HEK293 (cell line): ENCODE measurements around the gene IL17C.

Experiments used
- CTCF ChIA-PET: fragments of 350-600 bp; formaldehyde crosslinking; extraction: SDS; loops from one replicate; lab custom pipeline; 2021; ENCODE audit warnings: antibody characterized with exemption; lab: Yijun Ruan, JAX
- POLR2A ChIA-PET: fragments of 300-600 bp; formaldehyde crosslinking; extraction: SDS; loops from one replicate; lab custom pipeline; 2020; ENCODE audit warnings: antibody characterized with exemption, inconsistent platforms; lab: Yijun Ruan, JAX
- H3K27ac ChIP-seq: fragments of 200-500 bp; sonication (Bioruptor generic); 2 replicates; pipeline ENCODE4 v1.5.1; 2014; ENCODE audit warnings: low read depth, low read length, control low read depth, inconsistent platforms; ENCODE audit errors: extremely low read depth
- H3K36me3 ChIP-seq, 2 experiments: fragments of 200-500 bp in 1 of 2; sonication (Bioruptor generic) in 1 of 2; 1 replicate in 1 of 2; 2 replicates in 1 of 2; pipeline ENCODE4 v1.5.1; 2014 to 2017; ENCODE audit warnings: inconsistent platforms in 2 of 2, low read length in 2 of 2; ENCODE audit not compliant: control insufficient read depth in 2 of 2, insufficient read depth in 1 of 2
- H3K4me1 ChIP-seq: fragments of 200-500 bp; sonication (Bioruptor generic); 2 replicates; pipeline ENCODE4 v1.5.1; 2014; ENCODE audit warnings: mild to moderate bottlenecking, low read length, inconsistent platforms; ENCODE audit not compliant: control insufficient read depth, insufficient read depth
- H3K4me3 ChIP-seq: 2 replicates; pipeline ENCODE4 v1.5.1; 2011; ENCODE audit warnings: low read depth, mild to moderate bottlenecking, control low read depth, low read length, moderate library complexity
- H3K9me3 ChIP-seq: fragments of 200-500 bp; sonication (Bioruptor generic); 2 replicates; pipeline ENCODE4 v1.5.1; 2014; ENCODE audit warnings: low read depth, low read length, inconsistent platforms; ENCODE audit not compliant: control insufficient read depth, insufficient read depth
- FEZF1 ChIP-seq: fragments of 450-650 bp; formaldehyde crosslinking; IDR thresholded peaks from 2 replicates; pipeline ENCODE4 v1.5.1; 2016; ENCODE audit warnings: missing biosample characterization, missing genetic modification characterization
- GFI1B ChIP-seq: fragments of 450-650 bp; formaldehyde crosslinking; IDR thresholded peaks from 2 replicates; pipeline ENCODE4 v1.5.1; 2016; ENCODE audit warnings: missing biosample characterization, missing genetic modification characterization
- HOXD13 ChIP-seq: sonication (generic); formaldehyde crosslinking; IDR thresholded peaks from 2 replicates; pipeline ENCODE4 v1.8.0; 2022; ENCODE audit warnings: missing genetic modification reagents, borderline replicate concordance
- IKZF3 ChIP-seq: fragments of 450-650 bp; IDR thresholded peaks from 2 replicates; pipeline ENCODE4 v1.5.0; 2018; ENCODE audit warnings: missing biosample characterization, mild to moderate bottlenecking, missing genetic modification characterization, moderate library complexity
- KLF8 ChIP-seq: fragments of 450-650 bp; formaldehyde crosslinking; IDR thresholded peaks from 2 replicates; pipeline ENCODE4 v1.5.1; 2016; ENCODE audit warnings: missing biosample characterization, missing genetic modification characterization
- MYNN ChIP-seq: fragments of 450-650 bp; formaldehyde crosslinking; IDR thresholded peaks from 2 replicates; pipeline ENCODE4 v1.5.1; 2016; ENCODE audit warnings: missing biosample characterization, missing genetic modification characterization, borderline replicate concordance
- WT1 ChIP-seq: fragments of 450-650 bp; formaldehyde crosslinking; IDR thresholded peaks from 2 replicates; pipeline ENCODE4 v1.5.1; 2016; ENCODE audit warnings: missing biosample characterization, missing genetic modification characterization
- ZNF302 ChIP-seq: fragments of 450-650 bp; formaldehyde crosslinking; IDR thresholded peaks from 2 replicates; pipeline ENCODE4 v1.5.1; 2016; ENCODE audit warnings: missing biosample characterization, missing genetic modification characterization, low read depth
- ZNF350 ChIP-seq: fragments of 450-650 bp; formaldehyde crosslinking; IDR thresholded peaks from 2 replicates; pipeline ENCODE4 v1.5.0; 2017; ENCODE audit warnings: missing biosample characterization, mild to moderate bottlenecking, missing genetic modification characterization
- ZNF394 ChIP-seq: fragments of 450-650 bp; formaldehyde crosslinking; IDR thresholded peaks from 2 replicates; pipeline ENCODE4 v1.5.1; 2016; ENCODE audit warnings: missing biosample characterization, missing genetic modification characterization, mild to moderate bottlenecking, moderate library complexity, borderline replicate concordance
- ZNF521 ChIP-seq: fragments of 450-650 bp; formaldehyde crosslinking; IDR thresholded peaks from 2 replicates; pipeline ENCODE4 v1.5.1; 2017; ENCODE audit warnings: missing biosample characterization, mild to moderate bottlenecking, missing genetic modification characterization
- ZNF560 ChIP-seq: fragments of 450-650 bp; formaldehyde crosslinking; IDR thresholded peaks from 2 replicates; pipeline ENCODE4 v1.5.1; 2017; ENCODE audit warnings: missing biosample characterization, missing genetic modification characterization, borderline replicate concordance
- ZNF670 ChIP-seq: fragments of 450-650 bp; formaldehyde crosslinking; IDR thresholded peaks from 2 replicates; pipeline ENCODE4 v1.5.1; 2016; ENCODE audit warnings: missing biosample characterization, missing genetic modification characterization, low read depth
- ZNF791 ChIP-seq: fragments of 450-650 bp; formaldehyde crosslinking; IDR thresholded peaks from 2 replicates; pipeline ENCODE4 v1.5.1; 2016; ENCODE audit warnings: missing biosample characterization, missing genetic modification characterization
- ZNF843 ChIP-seq: fragments of 450-650 bp; formaldehyde crosslinking; IDR thresholded peaks from 2 replicates; pipeline ENCODE4 v1.5.1; 2016; ENCODE audit warnings: missing biosample characterization, missing genetic modification characterization
- ZSCAN23 ChIP-seq: fragments of 450-650 bp; formaldehyde crosslinking; IDR thresholded peaks from 2 replicates; pipeline ENCODE4 v1.5.1; 2016; ENCODE audit warnings: missing biosample characterization, missing genetic modification characterization
- ZXDB ChIP-seq: fragments of 450-650 bp; formaldehyde crosslinking; IDR thresholded peaks from 2 replicates; pipeline ENCODE4 v1.5.1; 2016; ENCODE audit warnings: missing biosample characterization, missing genetic modification characterization
- TF ChIP-seq, protein P1 (sequence below): fragments of 450-650 bp; formaldehyde crosslinking; IDR thresholded peaks from 2 replicates; pipeline ENCODE4 v1.5.1; 2016; ENCODE audit warnings: missing biosample characterization, missing genetic modification characterization
- TF ChIP-seq, protein P2 (sequence below): fragments of 450-650 bp; formaldehyde crosslinking; IDR thresholded peaks from 2 replicates; pipeline ENCODE4 v1.5.1; 2017; ENCODE audit warnings: missing biosample characterization, mild to moderate bottlenecking, missing genetic modification characterization, moderate library complexity
- TF ChIP-seq, protein P3 (sequence below): fragments of 450-650 bp; formaldehyde crosslinking; IDR thresholded peaks from 2 replicates; pipeline ENCODE4 v1.5.1; 2017; ENCODE audit warnings: missing biosample characterization, missing genetic modification characterization
- TF ChIP-seq, protein P4 (sequence below): fragments of 450-650 bp; formaldehyde crosslinking; conservative IDR thresholded peaks from 2 replicates; pipeline ENCODE4 v1.5.1; 2016; ENCODE audit warnings: low read depth, missing biosample characterization, missing genetic modification characterization

IL17C gene

DNA sequence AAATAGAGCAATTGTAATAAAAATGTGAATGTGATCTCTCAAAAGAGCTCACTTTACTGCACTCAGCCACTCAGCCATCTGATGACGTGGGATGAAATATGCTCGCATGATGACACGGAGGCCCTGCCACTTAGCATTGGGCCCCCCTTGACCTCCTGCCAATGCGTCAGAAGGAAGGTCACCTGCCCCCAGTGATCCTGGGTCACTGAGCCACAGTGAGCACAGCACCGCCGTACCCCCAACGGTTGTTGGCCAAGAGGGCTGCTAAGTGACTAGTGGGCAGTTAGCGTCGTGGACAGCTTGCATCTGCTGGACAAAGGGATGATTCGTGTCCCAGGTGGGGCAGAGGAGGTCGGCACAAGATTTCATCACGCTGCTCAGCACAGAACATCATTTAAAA is 45.3 kb upstream of the IL17C start (continued):
- TF ChIP-seq FEZF1 (tag by site-specific recombination) (no peak), ZNF350 (tag by site-specific recombination) (no peak), ZNF560 (tag by site-specific recombination) (no peak), GFI1B (no peak), ZXDB (no peak), MYNN (tag by site-specific recombination) (no peak), ZNF670 (tag by site-specific recombination) (no peak)
- TF ChIP-seq, protein P1, sequence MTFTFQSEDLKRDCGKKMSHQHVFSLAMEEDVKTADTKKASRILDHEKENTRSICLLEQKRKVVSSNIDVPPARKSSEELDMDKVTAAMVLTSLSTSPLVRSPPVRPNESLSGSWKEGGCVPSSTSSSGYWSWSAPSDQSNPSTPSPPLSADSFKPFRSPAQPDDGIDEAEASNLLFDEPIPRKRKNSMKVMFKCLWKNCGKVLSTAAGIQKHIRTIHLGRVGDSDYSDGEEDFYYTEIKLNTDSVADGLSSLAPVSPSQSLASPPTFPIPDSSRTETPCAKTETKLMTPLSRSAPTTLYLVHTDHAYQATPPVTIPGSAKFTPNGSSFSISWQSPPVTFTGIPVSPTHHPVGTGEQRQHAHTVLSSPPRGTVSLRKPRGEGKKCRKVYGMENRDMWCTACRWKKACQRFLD (tag by site-specific recombination) = no peak
- TF ChIP-seq, protein P2, sequence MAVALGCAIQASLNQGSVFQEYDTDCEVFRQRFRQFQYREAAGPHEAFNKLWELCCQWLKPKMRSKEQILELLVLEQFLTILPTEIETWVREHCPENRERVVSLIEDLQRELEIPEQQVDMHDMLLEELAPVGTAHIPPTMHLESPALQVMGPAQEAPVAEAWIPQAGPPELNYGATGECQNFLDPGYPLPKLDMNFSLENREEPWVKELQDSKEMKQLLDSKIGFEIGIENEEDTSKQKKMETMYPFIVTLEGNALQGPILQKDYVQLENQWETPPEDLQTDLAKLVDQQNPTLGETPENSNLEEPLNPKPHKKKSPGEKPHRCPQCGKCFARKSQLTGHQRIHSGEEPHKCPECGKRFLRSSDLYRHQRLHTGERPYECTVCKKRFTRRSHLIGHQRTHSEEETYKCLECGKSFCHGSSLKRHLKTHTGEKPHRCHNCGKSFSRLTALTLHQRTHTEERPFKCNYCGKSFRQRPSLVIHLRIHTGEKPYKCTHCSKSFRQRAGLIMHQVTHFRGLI (tag by site-specific recombination) = no peak

DNA sequence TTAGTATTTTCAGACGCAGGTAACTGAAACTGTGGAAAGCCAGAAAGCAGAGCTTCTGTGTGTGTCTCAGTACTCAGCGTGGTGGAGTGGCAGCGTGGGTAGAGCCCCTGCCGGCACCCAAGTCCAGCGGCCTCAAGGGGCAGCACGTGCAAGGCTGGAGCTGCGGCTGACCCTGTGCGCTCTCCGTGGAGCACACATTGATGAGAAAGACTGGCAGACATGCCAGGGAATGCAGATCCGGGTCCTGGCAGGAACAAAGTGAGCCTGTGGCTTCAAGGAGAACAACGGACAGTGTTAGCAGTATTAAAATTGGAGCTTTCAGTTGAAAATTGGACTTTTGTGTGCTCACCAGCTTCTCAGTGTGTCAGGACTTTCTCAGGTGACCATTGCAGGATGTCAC is 44.9 kb upstream of the IL17C start:
- Histone ChIP-seq H3K9me3 (no peaks in the 10 kb centered on the region), H3K36me3 (peaks cover 10 to 59% of the 10 kb centered on the region in 2 experiments; a peak in 2 of 3 replicates), H3K27ac (no peak overlapping the region), H3K4me1 (no peaks in the 10 kb centered on the region), H3K4me3 (no peak overlapping the region)
- ChIA-PET POLR2A (no interaction called here), CTCF (interaction anchor here (0.7 kb wide), 1 partner anchor 24 kb away, joined by 5 read pairs; no protein-coding TSS in a partner anchor)
- TF ChIP-seq HOXD13 (CRISPR knock-in tag) (no peak), ZNF560 (tag by site-specific recombination) (no peak), ZNF521 (no peak), ZNF394 (tag by site-specific recombination) (no peak), ZNF791 (tag by site-specific recombination) (no peak), ZNF302 (tag by site-specific recombination) (no peak), KLF8 (tag by site-specific recombination) (no peak), WT1 (tag by site-specific recombination) (no peak), ZNF843 (tag by site-specific recombination) (no peak), IKZF3 (tag by site-specific recombination) (no peak), MYNN (tag by site-specific recombination) (no peak), ZSCAN23 (tag by site-specific recombination) (no peak)
- TF ChIP-seq, protein P3, sequence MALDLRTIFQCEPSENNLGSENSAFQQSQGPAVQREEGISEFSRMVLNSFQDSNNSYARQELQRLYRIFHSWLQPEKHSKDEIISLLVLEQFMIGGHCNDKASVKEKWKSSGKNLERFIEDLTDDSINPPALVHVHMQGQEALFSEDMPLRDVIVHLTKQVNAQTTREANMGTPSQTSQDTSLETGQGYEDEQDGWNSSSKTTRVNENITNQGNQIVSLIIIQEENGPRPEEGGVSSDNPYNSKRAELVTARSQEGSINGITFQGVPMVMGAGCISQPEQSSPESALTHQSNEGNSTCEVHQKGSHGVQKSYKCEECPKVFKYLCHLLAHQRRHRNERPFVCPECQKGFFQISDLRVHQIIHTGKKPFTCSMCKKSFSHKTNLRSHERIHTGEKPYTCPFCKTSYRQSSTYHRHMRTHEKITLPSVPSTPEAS = no peak
- TF ChIP-seq, protein P4, sequence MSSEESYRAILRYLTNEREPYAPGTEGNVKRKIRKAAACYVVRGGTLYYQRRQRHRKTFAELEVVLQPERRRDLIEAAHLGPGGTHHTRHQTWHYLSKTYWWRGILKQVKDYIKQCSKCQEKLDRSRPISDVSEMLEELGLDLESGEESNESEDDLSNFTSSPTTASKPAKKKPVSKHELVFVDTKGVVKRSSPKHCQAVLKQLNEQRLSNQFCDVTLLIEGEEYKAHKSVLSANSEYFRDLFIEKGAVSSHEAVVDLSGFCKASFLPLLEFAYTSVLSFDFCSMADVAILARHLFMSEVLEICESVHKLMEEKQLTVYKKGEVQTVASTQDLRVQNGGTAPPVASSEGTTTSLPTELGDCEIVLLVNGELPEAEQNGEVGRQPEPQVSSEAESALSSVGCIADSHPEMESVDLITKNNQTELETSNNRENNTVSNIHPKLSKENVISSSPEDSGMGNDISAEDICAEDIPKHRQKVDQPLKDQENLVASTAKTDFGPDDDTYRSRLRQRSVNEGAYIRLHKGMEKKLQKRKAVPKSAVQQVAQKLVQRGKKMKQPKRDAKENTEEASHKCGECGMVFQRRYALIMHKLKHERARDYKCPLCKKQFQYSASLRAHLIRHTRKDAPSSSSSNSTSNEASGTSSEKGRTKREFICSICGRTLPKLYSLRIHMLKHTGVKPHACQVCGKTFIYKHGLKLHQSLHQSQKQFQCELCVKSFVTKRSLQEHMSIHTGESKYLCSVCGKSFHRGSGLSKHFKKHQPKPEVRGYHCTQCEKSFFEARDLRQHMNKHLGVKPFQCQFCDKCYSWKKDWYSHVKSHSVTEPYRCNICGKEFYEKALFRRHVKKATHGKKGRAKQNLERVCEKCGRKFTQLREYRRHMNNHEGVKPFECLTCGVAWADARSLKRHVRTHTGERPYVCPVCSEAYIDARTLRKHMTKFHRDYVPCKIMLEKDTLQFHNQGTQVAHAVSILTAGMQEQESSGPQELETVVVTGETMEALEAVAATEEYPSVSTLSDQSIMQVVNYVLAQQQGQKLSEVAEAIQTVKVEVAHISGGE = no peak
